ENCODE data around the gene TREML1.
"Not testable (repeated sequence)": the region's sequence is repeated elsewhere in the genome, so short reads cannot be mapped to it uniquely, and the experiment has no call there.

TREML1 gene

DNA sequence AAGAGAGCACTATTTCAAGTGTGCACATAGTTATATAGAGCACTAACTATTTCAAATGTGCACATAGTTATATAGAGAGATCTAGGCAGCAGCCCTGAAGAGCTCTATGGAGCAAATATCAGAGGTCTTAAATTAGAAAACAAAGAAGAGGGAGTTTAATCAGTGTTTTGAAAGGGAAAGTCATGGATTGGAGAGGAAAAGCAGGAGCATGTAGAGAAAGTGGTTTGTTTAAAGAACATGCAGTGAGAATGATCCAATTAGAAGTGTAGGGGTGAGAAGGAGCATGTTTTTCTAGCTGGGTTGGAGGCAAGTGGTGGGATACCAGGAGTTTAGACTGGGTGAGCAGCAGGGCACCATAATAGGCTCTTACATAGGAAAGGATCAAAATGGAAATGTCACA is 17.2 kb downstream of the TREML1 start:
- no peak for DNase-seq

DNA sequence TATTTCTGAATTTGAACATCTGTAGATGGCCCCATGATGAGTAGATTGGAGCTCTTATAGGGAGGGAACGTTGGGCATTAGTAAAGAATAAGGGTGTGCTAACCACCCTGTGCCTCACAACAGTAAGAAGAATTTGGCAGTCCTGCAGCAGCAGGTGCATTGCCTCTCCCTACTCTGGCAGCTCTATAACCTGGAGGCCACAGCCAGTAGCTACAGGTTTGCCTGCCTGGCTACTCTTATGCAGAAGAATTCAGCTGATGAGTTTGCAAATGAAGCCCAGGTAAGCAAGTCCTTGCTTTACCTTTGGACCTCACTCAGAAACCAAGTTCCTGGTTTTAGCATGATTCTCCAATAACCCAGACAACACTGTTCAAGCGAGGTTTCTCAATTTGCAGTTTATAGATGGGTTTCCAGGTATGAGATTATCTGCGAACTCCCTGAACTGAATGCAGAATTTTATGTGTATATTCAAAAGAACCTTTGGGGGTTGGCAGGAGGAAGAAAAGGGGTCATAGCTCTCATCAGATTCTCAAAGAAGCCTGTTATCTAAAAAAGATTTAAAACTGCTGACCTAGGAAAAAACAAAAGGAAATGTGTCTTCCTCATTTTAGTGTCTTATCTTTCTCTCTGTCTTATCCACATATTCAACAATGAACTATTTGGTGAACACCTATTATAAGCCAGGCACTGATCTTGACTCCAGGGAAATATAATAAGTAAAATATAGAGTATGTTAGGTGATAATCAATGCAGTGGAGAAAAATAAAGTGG is 18.9 kb downstream of the TREML1 start:
- DNase-seq, result no peak

DNA sequence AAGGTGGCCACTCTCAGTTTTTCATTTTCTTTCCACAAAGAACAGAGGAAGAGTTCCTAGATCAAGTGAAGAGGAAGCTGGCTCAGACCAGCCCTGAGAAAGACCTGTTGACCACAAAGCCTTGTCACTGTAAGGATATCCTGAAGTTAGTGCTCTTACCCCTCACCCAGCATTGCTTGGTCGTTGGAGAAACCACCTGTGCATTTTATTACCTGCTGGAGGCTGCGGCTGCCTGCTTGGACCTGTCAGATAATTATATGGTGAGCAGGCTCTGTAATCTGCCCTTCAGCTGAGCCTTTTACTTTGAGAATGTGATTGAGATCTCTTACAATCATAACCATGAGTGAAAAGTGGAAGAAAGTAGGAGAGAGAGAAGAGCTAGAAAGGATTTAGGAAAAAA is 21.9 kb downstream of the TREML1 start:
- DNase-seq, result no peak

DNA sequence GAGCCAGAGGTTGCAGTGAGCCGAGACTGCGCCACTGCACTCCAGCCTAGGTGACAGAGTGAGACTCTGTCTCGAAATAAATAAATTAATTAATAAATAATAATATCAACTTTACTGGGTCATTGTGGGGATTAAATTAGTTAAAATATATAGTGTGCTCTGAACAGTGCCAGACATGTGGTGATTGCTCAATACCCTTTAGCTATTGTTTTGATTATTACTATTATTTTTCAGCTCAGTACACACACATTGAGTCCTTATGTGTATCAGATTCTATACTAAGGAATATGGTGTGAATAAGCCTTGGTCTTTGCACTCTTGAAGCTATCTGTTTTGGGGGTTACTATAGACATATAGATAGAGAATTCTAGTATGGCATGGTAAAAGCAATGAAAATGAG is 28.9 kb downstream of the TREML1 start:
- no peak for DNase-seq

DNA sequence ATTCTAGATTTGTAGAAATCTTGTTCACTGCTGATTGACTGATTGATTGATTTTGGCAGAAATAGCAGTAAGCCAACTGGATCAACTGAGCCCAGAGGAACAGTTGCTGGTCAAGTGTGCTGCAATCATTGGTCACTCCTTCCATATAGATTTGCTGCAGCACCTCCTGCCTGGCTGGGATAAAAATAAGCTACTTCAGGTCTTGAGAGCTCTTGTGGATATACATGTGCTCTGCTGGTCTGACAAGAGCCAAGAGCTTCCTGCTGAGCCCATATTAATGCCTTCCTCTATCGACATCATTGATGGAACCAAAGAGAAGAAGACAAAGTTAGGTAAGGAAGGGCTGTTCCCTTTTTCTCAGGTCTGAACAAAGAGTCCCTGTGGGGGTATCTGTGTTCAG is 31.2 kb downstream of the TREML1 start:
- DNase-seq, result no peak

DNA sequence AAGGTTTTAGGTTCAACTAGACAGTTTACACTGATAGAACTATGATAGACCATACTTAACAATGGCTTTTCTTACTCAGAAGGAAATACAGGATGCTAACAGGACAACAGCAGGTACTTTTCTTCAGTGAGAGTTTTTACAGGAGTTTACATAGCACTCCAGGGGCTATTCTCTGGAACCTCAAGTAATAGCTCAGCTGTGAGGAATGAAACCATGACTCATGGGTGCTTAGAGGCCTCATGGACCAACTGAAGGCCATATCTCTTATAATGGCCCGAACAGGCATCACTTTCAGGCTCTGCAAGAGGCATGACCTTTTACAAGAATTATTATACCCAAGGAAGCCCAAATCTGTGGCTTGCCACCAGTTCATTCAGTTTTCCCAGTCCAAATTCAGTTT is 31.8 kb downstream of the TREML1 start:
- peak; percentile 6 for DNase-seq

DNA sequence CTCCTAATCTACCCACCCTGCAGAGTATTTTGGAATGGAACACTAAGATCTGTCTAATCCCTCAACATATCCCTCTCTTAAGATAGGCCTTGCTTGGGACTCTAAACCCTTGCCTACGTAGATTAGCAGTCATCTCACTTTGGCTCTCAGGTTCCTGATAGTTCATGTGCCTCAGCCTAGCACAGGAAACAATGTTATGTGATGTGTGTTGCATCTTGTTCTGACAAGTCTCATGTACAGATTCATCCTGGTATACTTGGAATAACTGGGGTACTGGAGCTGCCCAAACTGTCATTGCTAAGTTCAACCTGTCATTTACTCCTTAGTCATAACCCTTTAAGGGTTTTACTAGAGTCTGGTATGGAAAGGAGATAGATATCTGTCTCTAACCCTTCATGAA is 34.1 kb downstream of the TREML1 start:
- no peak for DNase-seq

DNA sequence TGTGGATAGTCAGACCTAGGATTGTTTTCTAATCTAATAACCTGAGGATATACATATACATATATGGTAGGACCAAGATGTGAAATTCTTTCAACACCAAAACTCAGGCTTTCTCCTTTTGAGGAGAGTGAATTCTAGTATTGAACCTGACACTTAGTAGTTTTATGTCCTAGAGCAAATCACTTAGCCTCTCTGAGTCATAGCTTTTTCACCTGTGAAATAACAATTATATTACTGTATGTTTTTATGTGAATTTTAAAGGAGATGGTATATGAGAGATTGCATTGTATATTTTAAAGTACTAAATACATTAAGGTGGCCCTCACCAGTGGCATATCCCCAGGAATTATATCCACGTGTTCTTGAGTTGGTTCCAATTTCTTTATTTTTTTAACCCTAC is 34.6 kb downstream of the TREML1 start:
- no peak for DNase-seq

DNA sequence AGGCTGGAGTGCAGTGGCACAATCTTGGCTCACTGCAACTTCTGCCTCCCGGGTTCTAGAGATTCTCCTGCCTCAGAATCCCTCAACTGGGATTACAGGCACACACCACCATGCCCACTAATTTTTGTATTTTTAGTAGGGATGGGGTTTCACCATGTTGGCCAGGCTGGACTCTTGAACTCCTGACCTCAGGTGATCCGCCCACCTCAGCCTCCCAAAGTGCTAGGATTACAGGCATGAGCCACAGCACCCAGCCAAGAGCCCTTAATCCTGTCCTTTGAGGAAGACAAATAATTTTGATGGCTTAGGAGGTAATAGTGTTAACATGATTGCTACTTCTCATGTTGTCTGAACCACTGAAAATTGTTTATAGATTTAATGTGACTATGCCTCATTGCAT is 39.1 kb downstream of the TREML1 start:
- not testable (repeated sequence) for DNase-seq

DNA sequence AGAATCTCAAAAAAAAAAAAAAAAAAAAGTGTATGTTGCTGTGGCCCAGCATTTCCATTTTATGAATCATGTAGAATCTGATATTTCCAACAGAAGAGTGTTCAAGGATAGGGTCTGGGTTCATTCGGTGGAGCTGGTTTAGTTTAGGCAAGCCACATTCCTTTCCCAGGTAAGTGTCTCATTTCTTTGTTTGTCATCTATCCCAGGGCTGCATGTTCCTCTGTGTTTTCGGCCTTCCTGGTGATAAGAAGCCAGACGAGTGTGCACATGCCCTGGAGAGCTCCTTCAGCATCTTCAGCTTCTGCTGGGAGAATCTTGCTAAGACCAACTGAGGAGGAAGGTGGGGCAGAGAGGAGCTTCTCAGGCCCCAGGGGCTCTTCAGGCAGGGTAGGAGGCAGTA is 43.1 kb downstream of the TREML1 start:
- no peak for DNase-seq

DNA sequence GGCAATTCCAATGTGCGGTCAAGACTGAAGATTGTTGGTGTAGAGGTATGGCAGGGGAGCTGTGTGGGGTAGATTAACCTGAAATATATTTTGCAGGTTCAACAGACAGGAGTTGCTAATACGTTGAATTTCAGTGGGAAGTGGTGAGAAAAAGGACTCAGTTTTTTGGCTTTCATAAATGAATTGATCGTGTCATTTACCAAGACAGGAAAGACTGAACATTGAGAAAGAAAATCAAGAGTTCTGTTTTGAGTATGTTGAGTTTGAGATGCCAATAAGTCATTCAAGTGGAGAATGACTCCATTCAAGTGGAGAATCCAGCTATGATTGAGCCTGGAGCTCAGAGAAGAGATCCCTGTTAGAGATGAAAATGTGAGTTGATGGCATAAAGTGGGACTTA is 50.3 kb downstream of the TREML1 start:
- no peak for DNase-seq

DNA sequence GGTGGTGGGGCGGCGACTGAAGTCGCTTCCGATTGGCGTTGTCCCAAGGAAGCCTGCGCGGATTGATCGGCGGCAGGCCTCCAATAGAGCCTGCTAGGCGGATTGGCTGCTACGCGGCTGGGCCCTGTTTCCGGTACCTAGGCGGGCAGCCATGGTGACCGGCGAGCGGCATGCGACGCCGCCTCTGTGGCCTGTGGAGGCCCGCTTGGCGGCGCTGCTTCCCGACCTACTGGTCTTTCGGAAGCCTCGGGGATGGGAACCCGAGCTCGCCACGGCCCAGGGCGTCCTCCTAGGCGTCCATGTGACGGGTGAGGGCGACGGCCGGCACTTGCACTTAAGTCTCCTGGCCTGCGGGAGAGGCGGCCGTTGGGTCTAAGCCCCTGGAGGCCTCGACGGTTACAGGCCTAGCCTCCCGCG is 53.3 kb downstream of the TREML1 start:
- DNase-seq, result no peak

Measured in fibroblast of skin of abdomen (primary cell).